Measurements from ENCODE around the gene KCND3.

KCND3 gene

GRCh38 chr1:111843177-111843576, 146.3 kb downstream of the KCND3 start:
- peak; percentile 60 for DNase-seq (ENCODE audit: low spot score)

GRCh38 chr1:111842411-111842810, 147.1 kb downstream of the KCND3 start:
- no peak for DNase-seq (ENCODE audit: low spot score)

GRCh38 chr1:111841746-111842145, 147.7 kb downstream of the KCND3 start:
- no peak for DNase-seq (ENCODE audit: low spot score)

GRCh38 chr1:111841189-111841588, 148.3 kb downstream of the KCND3 start:
- no peak for DNase-seq (ENCODE audit: low spot score)

- peak; percentile 34 for DNase-seq (ENCODE audit: low spot score)
These were observed 152.1 kb downstream of the KCND3 start for GRCh38 chr1:111837393-111837792.

- no peak for DNase-seq (ENCODE audit: low spot score)
These were observed 153.4 kb downstream of the KCND3 start for GRCh38 chr1:111836111-111836510.

- no peak for DNase-seq (ENCODE audit: low spot score)
These were observed 154.0 kb downstream of the KCND3 start for GRCh38 chr1:111835514-111835913.

GRCh38 chr1:111834956-111835355, 154.5 kb downstream of the KCND3 start:
- DNase-seq (ENCODE audit: low spot score) = no peak

GRCh38 chr1:111833334-111833733, 156.1 kb downstream of the KCND3 start:
- no peak for DNase-seq (ENCODE audit: low spot score)

GRCh38 chr1:111832521-111833155, 156.8 kb downstream of the KCND3 start:
- DNase-seq (ENCODE audit: low spot score) = no peak

- no peak for DNase-seq (ENCODE audit: low spot score)
These were observed 158.3 kb downstream of the KCND3 start for GRCh38 chr1:111831153-111831552.

- no peak for DNase-seq (ENCODE audit: low spot score)
These were observed 161.5 kb downstream of the KCND3 start for GRCh38 chr1:111827946-111828345.

GRCh38 chr1:111826278-111826677, 163.2 kb downstream of the KCND3 start:
- no peak for DNase-seq (ENCODE audit: low spot score)

GRCh38 chr1:111825217-111825616, 164.3 kb downstream of the KCND3 start:
- no peak for DNase-seq (ENCODE audit: low spot score)

- no peak for DNase-seq (ENCODE audit: low spot score)
These were observed 167.3 kb downstream of the KCND3 start for GRCh38 chr1:111822138-111822537.

- DNase-seq (ENCODE audit: low spot score) = no peak
These were observed 168.2 kb downstream of the KCND3 start for GRCh38 chr1:111821121-111821745.

- no peak for DNase-seq (ENCODE audit: low spot score)
These were observed 169.8 kb downstream of the KCND3 start for GRCh38 chr1:111819566-111820263.

- no peak for DNase-seq (ENCODE audit: low spot score)
These were observed 170.9 kb downstream of the KCND3 start for GRCh38 chr1:111818546-111818945.

- no peak for DNase-seq (ENCODE audit: low spot score)
These were observed 171.4 kb downstream of the KCND3 start for GRCh38 chr1:111818081-111818480.

- no peak for DNase-seq (ENCODE audit: low spot score)
These were observed 174.8 kb downstream of the KCND3 start for GRCh38 chr1:111814642-111815041.

- no peak for DNase-seq (ENCODE audit: low spot score)
These were observed 175.2 kb downstream of the KCND3 start for GRCh38 chr1:111814305-111814628.

- peak; percentile 63 for DNase-seq (ENCODE audit: low spot score)
These were observed 175.8 kb downstream of the KCND3 start for GRCh38 chr1:111813440-111814304.

GRCh38 chr1:111812306-111812705, 177.2 kb downstream of the KCND3 start:
- DNase-seq (ENCODE audit: low spot score) = no peak
